H1 (cell line): ENCODE data around the gene FGFRL1. TPM values are rescaled to one million over a fixed set of nuclear protein-coding genes. Genes with fewer than 3 reads are reported as not detected.

Experiments used
- CTCF ChIA-PET: fragments of 300-600 bp; sonication (Branson Sonifier 250); formaldehyde crosslinking; loops from one replicate; lab custom pipeline; 2021; ENCODE audit not compliant: partially characterized antibody; lab: Charles Lee
- POLR2A ChIA-PET: fragments of 300-600 bp; sonication (Branson Sonifier 250); formaldehyde crosslinking; loops from one replicate; lab custom pipeline; 2021; ENCODE audit warnings: inconsistent platforms; ENCODE audit not compliant: partially characterized antibody; lab: Charles Lee
- DNase-seq, 2 experiments: peaks; one replicate each; pipeline versions ENCODE4 v3.0.0 to v3.0.0-alpha.2; 2010 to 2022; ENCODE audit warnings: low spot score in 2 of 2, low read depth in 1 of 2, mixed read lengths in 1 of 2
- FAIRE-seq: peaks from 2 replicates; lab custom pipeline; 2011; peaks lifted over from hg19 to GRCh38; lab: Jason Lieb, UNC
- H2AFZ ChIP-seq: 2 replicates; pipeline ENCODE4 v1.8.1; 2012; ENCODE audit warnings: low read length, inconsistent platforms
- H2AK5ac ChIP-seq: 2 replicates; pipeline ENCODE4 v1.6.1; 2013; ENCODE audit warnings: low read depth, low read length
- H2BK120ac ChIP-seq: replicated peaks from 2 replicates; pipeline ENCODE3; 2013; ENCODE audit warnings: low read depth, low read length, inconsistent platforms
- H2BK12ac ChIP-seq: 2 replicates; pipeline ENCODE4 v1.6.1; 2013; ENCODE audit warnings: low read depth, low read length
- H2BK15ac ChIP-seq: 2 replicates; pipeline ENCODE4 v1.6.1; 2013; ENCODE audit warnings: low read length
- H2BK20ac ChIP-seq: 2 replicates; pipeline ENCODE4 v1.6.1; 2013; ENCODE audit warnings: low read length
- H2BK5ac ChIP-seq: 2 replicates; pipeline ENCODE4 v1.6.1; 2013; ENCODE audit warnings: low read depth, low read length
- H3K14ac ChIP-seq: 2 replicates; pipeline ENCODE4 v1.6.1; 2013; ENCODE audit warnings: inconsistent platforms; ENCODE audit not compliant: insufficient read length
- H3K18ac ChIP-seq: 2 replicates; pipeline ENCODE4 v1.6.1; 2013; ENCODE audit warnings: low read length; ENCODE audit errors: extremely low read depth
- H3K23ac ChIP-seq: 2 replicates; pipeline ENCODE4 v1.6.1; 2013; ENCODE audit warnings: inconsistent platforms; ENCODE audit not compliant: insufficient read length
- H3K23me2 ChIP-seq: 2 replicates; pipeline ENCODE4 v1.6.1; 2013; ENCODE audit warnings: low read depth, low read length
- H3K27ac ChIP-seq: 2 replicates; pipeline ENCODE4 v1.6.1; 2011; ENCODE audit warnings: low read depth, low read length, inconsistent platforms
- H3K27me3 ChIP-seq, 4 experiments: replicated peaks in 1 of 4; 1 replicate in 1 of 4; 2 replicates in 3 of 4; pipeline versions ENCODE4 v1.6.1 to v1.8.1; 2011 to 2013; ENCODE audit warnings: low read length in 3 of 4, mild to moderate bottlenecking in 3 of 4, inconsistent platforms in 2 of 4, mixed read lengths in 2 of 4, moderate library complexity in 1 of 4; ENCODE audit not compliant: control insufficient read depth in 3 of 4, insufficient read depth in 3 of 4; ENCODE audit errors: extremely low read depth in 1 of 4
- H3K36me3 ChIP-seq, 4 experiments: 2 replicates each; pipeline versions ENCODE4 v1.6.1 to v1.8.1; 2011 to 2013; ENCODE audit warnings: mild to moderate bottlenecking in 4 of 4, low read length in 3 of 4, moderate library complexity in 2 of 4, control low read depth in 1 of 4, inconsistent platforms in 1 of 4; ENCODE audit not compliant: insufficient read depth in 4 of 4, control insufficient read depth in 2 of 4
- H3K4ac ChIP-seq: replicated peaks from 2 replicates; pipeline ENCODE3; 2013; ENCODE audit warnings: low read length, low read depth, mixed read lengths, inconsistent platforms; ENCODE audit not compliant: insufficient read length
- H3K4me1 ChIP-seq, 4 experiments: replicated peaks in 1 of 4; 1 replicate in 1 of 4; 2 replicates in 3 of 4; pipeline versions ENCODE4 v1.6.1 to v1.8.1; 2011 to 2013; ENCODE audit warnings: low read length in 3 of 4, inconsistent platforms in 2 of 4, mixed read lengths in 1 of 4; ENCODE audit not compliant: insufficient read depth in 4 of 4, control insufficient read depth in 3 of 4
- H3K4me2 ChIP-seq, 2 experiments: 2 replicates each; pipeline versions ENCODE4 v1.6.1 to v1.8.1; 2011 to 2013; ENCODE audit warnings: low read depth in 2 of 2, low read length in 2 of 2, control low read depth in 1 of 2, inconsistent platforms in 1 of 2, mild to moderate bottlenecking in 1 of 2; ENCODE audit not compliant: insufficient read depth in 1 of 2
- H3K4me3 ChIP-seq, 4 experiments: fragments of 200-600, 300-600 bp in 1 of 4; sonication (generic), shearing (Covaris generic), sonication (Bioruptor Twin) in 1 of 4; 2 replicates each; pipeline versions ENCODE4 v1.5.1 to v1.8.1; 2011 to 2016; ENCODE audit warnings: low read length in 4 of 4, low read depth in 3 of 4, control low read depth in 2 of 4, inconsistent platforms in 2 of 4, mild to moderate bottlenecking in 2 of 4, mixed read lengths in 1 of 4, moderate library complexity in 1 of 4; ENCODE audit not compliant: insufficient read depth in 2 of 4; ENCODE audit errors: extremely low read depth in 1 of 4
- H3K56ac ChIP-seq: replicated peaks from 2 replicates; pipeline ENCODE3; 2013; ENCODE audit warnings: low read depth, mild to moderate bottlenecking, mixed read lengths, low read length, inconsistent platforms; ENCODE audit not compliant: insufficient read length
- H3K79me1 ChIP-seq: 2 replicates; pipeline ENCODE4 v1.6.1; 2013; ENCODE audit warnings: low read depth, low read length, control low read depth
- H3K79me2 ChIP-seq, 2 experiments: 2 replicates each; pipeline versions ENCODE4 v1.6.1 to v1.8.1; 2012 to 2013; ENCODE audit warnings: low read length in 2 of 2, mild to moderate bottlenecking in 2 of 2, inconsistent platforms in 1 of 2; ENCODE audit not compliant: insufficient read depth in 2 of 2, control insufficient read depth in 1 of 2
- H3K9ac ChIP-seq, 4 experiments: replicated peaks in 1 of 4; 1 replicate in 1 of 4; 2 replicates in 3 of 4; pipeline versions ENCODE4 v1.6.1 to v1.8.1; 2011 to 2013; ENCODE audit warnings: low read depth in 3 of 4, low read length in 3 of 4, control low read depth in 2 of 4, mild to moderate bottlenecking in 2 of 4, moderate library complexity in 2 of 4, inconsistent platforms in 1 of 4; ENCODE audit errors: extremely low read depth in 1 of 4
- H3K9me3 ChIP-seq, 2 experiments: 2 replicates each; pipeline versions ENCODE4 v1.6.1 to v1.8.1; 2012 to 2013; ENCODE audit warnings: mild to moderate bottlenecking in 2 of 2, moderate library complexity in 2 of 2, control low read depth in 1 of 2, inconsistent platforms in 1 of 2, low read depth in 1 of 2, low read length in 1 of 2, mixed read lengths in 1 of 2; ENCODE audit not compliant: insufficient read depth in 2 of 2
- H4K20me1 ChIP-seq, 2 experiments: replicated peaks in 1 of 2; 2 replicates each; pipeline versions ENCODE3 to v1.8.1; 2011 to 2013; ENCODE audit warnings: inconsistent platforms in 2 of 2, low read length in 2 of 2, mild to moderate bottlenecking in 1 of 2; ENCODE audit not compliant: insufficient read depth in 2 of 2, control insufficient read depth in 1 of 2
- H4K5ac ChIP-seq: 2 replicates; pipeline ENCODE4 v1.6.1; 2013; ENCODE audit warnings: low read length, low read depth, mixed read lengths, inconsistent platforms; ENCODE audit not compliant: insufficient read length
- H4K8ac ChIP-seq: 2 replicates; pipeline ENCODE4 v1.8.0; 2013; ENCODE audit warnings: mild to moderate bottlenecking, moderate library complexity, low read length, inconsistent platforms; ENCODE audit not compliant: insufficient read depth; ENCODE audit errors: extremely low read depth
- H4K91ac ChIP-seq: replicated peaks from 2 replicates; pipeline ENCODE3; 2013; ENCODE audit warnings: low read length, mixed read lengths, inconsistent platforms; ENCODE audit not compliant: insufficient read length
- CBX5 ChIP-seq: fragments of 300-800, 300-1000 bp; sonication (generic); IDR thresholded peaks from 2 replicates; pipeline ENCODE4 v1.7.1; 2016; ENCODE audit warnings: antibody characterized with exemption, low read length, low read depth
- CHD1 ChIP-seq: IDR thresholded peaks from 2 replicates; pipeline ENCODE4 v1.6.1; 2012; ENCODE audit warnings: low read depth, low read length, improper control_type of control experiment
- CTCF ChIP-seq, 3 experiments: IDR thresholded peaks; 1 replicate in 2 of 3; 2 replicates in 1 of 3; pipeline versions ENCODE4 v1.5.1 to v1.6.1; 2011; ENCODE audit warnings: low read length in 3 of 3, mild to moderate bottlenecking in 3 of 3, inconsistent platforms in 2 of 3, low read depth in 1 of 3, moderate library complexity in 1 of 3; ENCODE audit not compliant: insufficient read depth in 1 of 3; ENCODE audit errors: control extremely low read depth in 1 of 3
- JUND ChIP-seq: IDR thresholded peaks from 2 replicates; pipeline ENCODE4 v1.6.1; 2011; ENCODE audit warnings: mild to moderate bottlenecking, improper control_type of control experiment, low read length
- MAFK ChIP-seq: IDR thresholded peaks from 2 replicates; pipeline ENCODE4 v1.6.1; 2012; ENCODE audit warnings: low read depth, mild to moderate bottlenecking, improper control_type of control experiment, low read length
- POU5F1 ChIP-seq: IDR thresholded peaks from 2 replicates; pipeline ENCODE4 v1.6.1; 2011; ENCODE audit warnings: low read depth, mild to moderate bottlenecking, low read length, moderate library complexity
- RXRA ChIP-seq: IDR thresholded peaks from 2 replicates; pipeline ENCODE4 v1.6.1; 2011; ENCODE audit warnings: low read depth, mild to moderate bottlenecking, low read length, moderate library complexity; ENCODE audit not compliant: insufficient read depth
- SP1 ChIP-seq: IDR thresholded peaks from 2 replicates; pipeline ENCODE4 v1.6.1; 2011; ENCODE audit warnings: low read depth, low read length
- YY1 ChIP-seq: IDR thresholded peaks from 2 replicates; pipeline ENCODE4 v1.6.1; 2011; ENCODE audit warnings: low read depth, mild to moderate bottlenecking, low read length
- ZNF274 ChIP-seq: IDR thresholded peaks from 2 replicates; pipeline ENCODE4 v1.7.0; 2012; ENCODE audit warnings: low read length, borderline replicate concordance; ENCODE audit errors: extremely low read depth
- whole genome bisulfite sequencing, 2 experiments: shearing (Covaris generic) in 1 of 2; methylation state at CpG; one replicate each; pipeline versions ENCODE4 v1.1.6 to v1.1.7; 2013 to 2015; ENCODE audit warnings: low lambda C conversion rate in 2 of 2, mixed read lengths in 2 of 2, inconsistent platforms in 1 of 2, low coverage in 1 of 2, missing lambda C conversion rate in 1 of 2; ENCODE audit not compliant: insufficient replicate concordance in 2 of 2, insufficient coverage in 1 of 2, insufficient read length in 1 of 2; ENCODE audit errors: extremely low coverage in 1 of 2, missing lambda C conversion rate in 1 of 2; 5-methylcytosine and 5-hydroxymethylcytosine counted together
- polyA plus RNA-seq, 7 experiments: library from polyadenylated mRNA; depleted of rRNA in 3 of 7; stranded (reverse) in 5 of 7; unstranded in 2 of 7; fragments of >200 nt in 5 of 7; fragments of 200-250 nt in 2 of 7; gene quantifications; 1 replicate in 5 of 7; 2 replicates in 1 of 7; 4 replicates in 1 of 7; pipeline versions ENCODE4 v1.2.1 to v1.2.3, GENCODE V29; 2011 to 2013; ENCODE audit warnings: missing spikeins in 2 of 7, mixed read lengths in 2 of 7
- total RNA-seq: library from RNA; stranded (reverse); fragmentation: NEBNext Ultra II Directional; extraction: Animal tissue kit (Norgen Biotek cat#: 25700); gene quantifications from 2 replicates; pipeline ENCODE4 v1.2.1, GENCODE V29; 2021

FGFRL1 gene
- total and polyA plus RNA-seq, 2 of the 8 experiments (the other 6 are each of a cell fraction or from before 2014, with no cell fraction given), result 18.9 to 34.6 TPM

DNA sequence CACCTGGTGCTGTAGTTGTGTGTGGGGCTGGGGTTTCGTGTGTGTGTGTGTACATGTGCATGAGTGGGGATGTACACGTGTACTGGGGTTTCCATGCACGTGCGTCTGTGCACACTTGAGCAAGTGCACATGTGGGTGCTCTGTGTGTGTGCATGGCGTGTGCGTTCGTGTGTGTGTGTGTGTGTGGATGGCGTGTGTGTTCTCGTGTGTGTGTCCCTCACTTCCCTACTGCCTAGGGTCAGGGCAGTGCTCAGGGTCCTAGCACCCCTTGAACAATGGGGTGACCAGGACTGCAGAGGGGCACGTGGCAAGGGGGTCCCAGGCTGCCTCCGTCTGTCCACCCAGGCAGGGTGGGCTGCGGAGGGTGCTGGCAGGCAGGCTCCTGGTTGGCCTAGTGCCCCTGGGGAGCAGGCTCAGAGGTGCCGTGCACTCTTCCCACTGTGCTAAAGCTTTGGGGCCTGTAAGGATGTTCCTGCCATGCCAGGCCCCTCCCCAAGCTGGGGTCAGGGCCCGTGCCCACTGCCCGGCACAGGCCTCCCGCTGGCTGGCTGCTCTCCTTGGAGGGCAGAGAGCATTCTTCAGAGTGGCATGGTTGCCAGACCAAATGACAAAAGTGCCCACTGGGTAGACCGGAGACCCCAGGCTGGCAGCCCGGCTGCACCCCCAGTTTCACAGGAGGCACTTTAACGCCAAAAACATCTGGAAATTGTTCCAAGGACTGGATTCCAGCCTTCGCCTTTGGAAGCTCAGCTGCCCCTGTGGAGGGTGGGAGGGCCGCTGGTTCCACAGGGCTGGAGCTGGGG is 29.1 kb downstream of the FGFRL1 start:
- Histone ChIP-seq H4K91ac (peak overlapping the region; percentile 98), H3K4me2 (no peak overlapping the region), H3K9me3 (no peaks in the 10 kb centered on the region), H3K9ac (no peak overlapping the region), H3K23ac (no peak overlapping the region), H3K4me3 (no peak overlapping the region), H2AFZ (no peak overlapping the region), H4K5ac (no peak overlapping the region), H4K20me1 (peaks cover 0 to 2% of the 10 kb centered on the region in 2 experiments), H2BK12ac (peak overlapping the region; percentile 99; the same call in 1 of the 2 replicates), H3K79me1 (no peaks in the 10 kb centered on the region), H2BK5ac (peak overlapping the region; percentile 83), H2BK20ac (peak overlapping the region; percentile 34; the same call in 1 of the 2 replicates), H2BK15ac (peak overlapping the region; percentile 99; the same call in 1 of the 2 replicates), H3K4ac (peak overlapping the region; percentile 94), H3K79me2 (no peaks in the 10 kb centered on the region), H3K56ac (no peak overlapping the region), H3K14ac (no peak overlapping the region), H2AK5ac (peak overlapping the region; percentile 95), H3K36me3 (no peaks in the 10 kb centered on the region), H3K4me1 (peaks cover 0 to 26% (median 15%) of the 10 kb centered on the region in 4 experiments; a peak in 6 of 7 replicates), H2BK120ac (peak overlapping the region; percentile 14), H3K27ac (no peak overlapping the region), H4K8ac (peak overlapping the region; percentile 72; the same call in 1 of the 2 replicates), H3K23me2 (peaks cover 14% of the 10 kb centered on the region), H3K27me3 (peaks cover 0 to 5% (median 0%) of the 10 kb centered on the region in 4 experiments; a peak in 2 of 7 replicates), H3K18ac (peak overlapping the region; percentile 38; the same call in 1 of the 2 replicates)
- POLR2A ChIA-PET, result no interaction called here
- 93% methylated on average over 21 of the region's 21 CpGs; no CpG with 5 or more reads in 1 of the 2 experiments for WGBS, 2 experiments
- no peak for FAIRE-seq
- DNase-seq, result no peak
- CTCF ChIA-PET, result no interaction called here
- TF ChIP-seq RXRA (no peak), CHD1 (no peak), YY1 (no peak), CBX5 (no peak), POU5F1 (no peak), MAFK (no peak), SP1 (no peak), ZNF274 (no peak), JUND (no peak), CTCF (IDR thresholded peaks at IDR 0.05; ENCODE audit: control extremely low read depth in 1 of 3, insufficient read depth in 1 of 3, low read depth in 1 of 3, low read length in 3 of 3) (no peak)
